Retinal pigment epithelial cell (primary cell): Measurements from ENCODE around the gene ETV1.
A peak's percentile ranks its signal among the peaks of the same experiment; 100 is the strongest.

ENCODE experiments used
- DNase-seq: peaks from one replicate; pipeline ENCODE4 v3.0.0-alpha.2; 2010; ENCODE audit warnings: low read depth
- H3K4me3 ChIP-seq: 2 replicates; pipeline ENCODE4 v1.5.1; 2011; ENCODE audit warnings: mild to moderate bottlenecking, low read length, control low read depth, moderate library complexity
- TF ChIP-seq, protein P1 (sequence below): conservative IDR thresholded peaks from 2 replicates; pipeline ENCODE4 v1.5.1; 2011; ENCODE audit warnings: low read depth, low read length, control low read depth, inconsistent platforms

The ETV1 gene

DNA sequence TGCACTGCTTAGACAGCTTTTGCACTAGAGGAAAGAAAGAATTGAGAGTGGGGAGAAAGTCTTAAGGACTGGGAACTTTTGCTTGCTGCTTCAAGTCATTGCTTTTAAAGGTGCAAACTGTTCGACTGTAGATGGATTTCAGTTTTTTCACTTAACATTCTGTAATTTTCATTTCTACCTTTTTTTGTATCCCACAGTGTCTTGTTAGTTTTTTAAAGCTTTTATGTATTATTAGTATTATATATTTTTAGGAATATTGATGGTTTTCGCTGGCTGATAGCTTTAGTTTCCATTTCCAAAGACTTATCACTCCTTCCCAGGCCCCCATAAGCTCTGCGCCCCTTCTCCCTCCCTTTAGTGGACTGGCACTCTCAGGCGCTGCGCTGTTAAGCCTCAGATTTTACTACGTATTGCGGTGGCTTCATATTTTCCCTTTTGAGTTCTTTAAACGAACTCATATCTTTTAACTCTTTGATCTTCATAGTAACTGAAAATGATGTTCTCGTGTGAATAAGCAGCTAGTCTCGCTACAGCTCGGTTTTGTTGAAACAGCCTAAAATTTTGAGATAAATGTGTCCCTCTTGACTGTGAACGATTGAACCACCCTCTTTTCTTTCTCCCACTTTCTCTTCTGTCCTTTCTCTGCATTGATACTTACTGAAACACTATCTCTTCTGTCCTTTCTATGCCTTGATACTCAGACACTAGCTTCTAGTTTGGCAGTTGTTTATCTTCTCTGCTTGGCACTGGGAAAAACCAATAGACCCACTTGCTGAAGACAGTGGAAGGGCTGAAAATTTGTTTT lies 2.5 kb upstream of the ETV1 start:
- TF ChIP-seq, protein P1, sequence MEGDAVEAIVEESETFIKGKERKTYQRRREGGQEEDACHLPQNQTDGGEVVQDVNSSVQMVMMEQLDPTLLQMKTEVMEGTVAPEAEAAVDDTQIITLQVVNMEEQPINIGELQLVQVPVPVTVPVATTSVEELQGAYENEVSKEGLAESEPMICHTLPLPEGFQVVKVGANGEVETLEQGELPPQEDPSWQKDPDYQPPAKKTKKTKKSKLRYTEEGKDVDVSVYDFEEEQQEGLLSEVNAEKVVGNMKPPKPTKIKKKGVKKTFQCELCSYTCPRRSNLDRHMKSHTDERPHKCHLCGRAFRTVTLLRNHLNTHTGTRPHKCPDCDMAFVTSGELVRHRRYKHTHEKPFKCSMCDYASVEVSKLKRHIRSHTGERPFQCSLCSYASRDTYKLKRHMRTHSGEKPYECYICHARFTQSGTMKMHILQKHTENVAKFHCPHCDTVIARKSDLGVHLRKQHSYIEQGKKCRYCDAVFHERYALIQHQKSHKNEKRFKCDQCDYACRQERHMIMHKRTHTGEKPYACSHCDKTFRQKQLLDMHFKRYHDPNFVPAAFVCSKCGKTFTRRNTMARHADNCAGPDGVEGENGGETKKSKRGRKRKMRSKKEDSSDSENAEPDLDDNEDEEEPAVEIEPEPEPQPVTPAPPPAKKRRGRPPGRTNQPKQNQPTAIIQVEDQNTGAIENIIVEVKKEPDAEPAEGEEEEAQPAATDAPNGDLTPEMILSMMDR, result no peak
- peak overlapping the region; percentile 90 for H3K4me3 ChIP-seq
- DNase-seq, result no peak

DNA sequence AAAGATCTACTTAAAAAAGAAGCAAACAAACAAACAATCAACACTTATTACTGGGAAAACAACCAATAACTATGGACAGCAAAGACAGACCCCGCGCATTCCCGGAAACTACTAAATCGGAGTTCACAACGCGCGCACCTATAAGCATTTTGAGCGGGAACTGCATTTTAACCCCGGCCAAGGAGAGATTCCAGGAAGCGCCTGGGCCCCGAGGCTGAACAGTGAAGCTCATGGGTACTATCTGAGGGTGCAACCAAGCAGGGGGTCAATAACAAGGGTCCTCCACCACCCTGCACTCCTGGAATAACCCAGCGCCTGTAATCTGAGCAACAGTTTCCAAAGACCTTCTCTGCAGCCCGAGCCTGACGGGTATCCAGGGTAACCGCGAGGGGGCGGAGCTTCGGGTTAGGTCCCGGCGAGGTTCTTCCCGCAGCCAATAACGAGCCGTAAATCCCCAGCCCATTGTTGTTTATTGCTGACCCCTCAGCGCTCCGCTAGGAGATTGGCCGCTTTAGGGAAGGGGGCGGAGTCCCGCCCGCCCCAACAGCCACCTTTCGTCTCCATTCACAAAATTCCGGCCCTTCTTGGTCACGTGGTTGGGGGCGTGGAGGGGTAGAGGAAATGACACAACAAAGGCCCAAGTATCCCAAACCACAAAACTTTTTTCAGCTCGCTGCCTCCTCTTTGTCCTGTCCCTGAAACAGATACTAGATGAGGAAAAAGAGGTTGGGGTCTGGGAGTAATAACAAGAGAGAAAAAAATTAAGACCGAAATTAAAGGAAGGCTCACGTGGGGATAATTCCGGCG lies 1.7 kb upstream of the ETV1 start:
- peak; percentile 93 for DNase-seq
- H3K4me3 ChIP-seq, result peak overlapping the region; percentile 90
- TF ChIP-seq, protein P1, result no peak

DNA sequence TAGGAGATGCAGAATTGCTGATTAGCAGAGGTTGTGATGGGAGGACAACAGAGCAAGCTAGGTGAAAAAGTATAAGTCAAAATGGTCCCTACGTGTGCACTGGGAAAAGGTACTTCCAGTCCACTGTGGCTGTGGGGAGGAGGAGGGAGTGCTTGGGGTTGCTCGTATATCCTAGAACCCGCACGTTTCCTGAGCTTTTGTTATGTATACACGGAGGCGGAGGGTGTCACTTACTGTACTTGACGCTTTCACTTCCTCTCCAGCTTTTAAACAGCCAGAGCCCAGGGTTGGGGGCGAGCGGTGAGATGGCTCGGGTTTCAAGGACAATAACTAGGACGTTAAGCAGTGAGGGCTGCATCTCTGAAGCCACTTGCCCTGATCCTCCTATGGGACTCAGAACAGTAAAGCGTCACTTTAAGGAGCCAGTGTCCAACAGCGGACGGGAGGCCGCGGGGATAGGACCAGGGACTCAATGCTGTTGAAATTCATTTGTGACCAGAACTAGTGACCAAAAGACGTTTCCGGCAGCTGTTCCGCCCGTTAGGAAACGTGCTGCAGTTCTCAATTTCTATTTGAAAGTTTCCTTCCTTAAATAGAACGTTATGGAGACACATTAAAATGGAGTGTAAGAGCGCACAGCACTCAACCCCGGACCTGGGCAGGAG lies 985 bp upstream of the ETV1 start:
- peak overlapping the region; percentile 90 for H3K4me3 ChIP-seq
- no peak for DNase-seq
- TF ChIP-seq, protein P1, result no peak

DNA sequence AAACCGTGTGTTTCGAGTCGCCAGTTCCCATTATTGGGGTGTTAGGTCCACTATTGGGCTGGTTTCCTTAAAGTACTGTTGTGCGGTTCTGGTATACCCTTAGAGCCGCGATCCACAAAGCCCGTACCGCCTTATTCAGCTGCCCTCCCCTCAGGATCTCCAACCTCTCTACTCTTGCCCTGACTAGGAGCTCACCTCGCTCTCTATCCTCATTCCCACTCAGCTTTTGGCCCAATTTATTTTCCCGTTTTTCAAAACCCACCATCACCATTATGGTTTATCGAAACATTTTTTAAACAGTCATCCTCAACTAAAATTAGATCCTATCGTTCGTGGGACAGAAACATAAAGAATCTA lies 461 bp upstream of the ETV1 start:
- H3K4me3 ChIP-seq, result peak overlapping the region; percentile 90
- TF ChIP-seq, protein P1, result no peak
- no peak for DNase-seq

DNA sequence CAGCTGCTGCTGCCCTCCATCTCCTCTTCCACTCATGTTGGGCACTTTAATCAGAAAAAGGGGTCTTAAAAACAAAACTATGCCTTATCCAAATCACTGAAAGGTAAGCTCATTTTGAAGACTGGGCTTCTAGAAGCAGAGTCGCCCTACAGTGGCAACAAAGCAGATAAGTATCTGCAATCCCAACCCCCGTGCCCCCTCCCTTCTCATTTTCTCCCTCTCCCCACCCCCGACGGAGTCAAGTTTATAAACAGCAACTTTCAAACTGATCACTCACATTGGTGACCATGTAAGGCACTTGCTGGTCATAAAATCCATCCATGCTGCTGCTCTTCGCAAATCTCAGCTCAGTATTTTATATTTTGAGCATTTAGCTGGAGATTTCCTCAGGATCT lies 738 bp downstream of the ETV1 start:
- DNase-seq, result no peak
- TF ChIP-seq, protein P1, result no peak
- peak overlapping the region; percentile 90 for H3K4me3 ChIP-seq

DNA sequence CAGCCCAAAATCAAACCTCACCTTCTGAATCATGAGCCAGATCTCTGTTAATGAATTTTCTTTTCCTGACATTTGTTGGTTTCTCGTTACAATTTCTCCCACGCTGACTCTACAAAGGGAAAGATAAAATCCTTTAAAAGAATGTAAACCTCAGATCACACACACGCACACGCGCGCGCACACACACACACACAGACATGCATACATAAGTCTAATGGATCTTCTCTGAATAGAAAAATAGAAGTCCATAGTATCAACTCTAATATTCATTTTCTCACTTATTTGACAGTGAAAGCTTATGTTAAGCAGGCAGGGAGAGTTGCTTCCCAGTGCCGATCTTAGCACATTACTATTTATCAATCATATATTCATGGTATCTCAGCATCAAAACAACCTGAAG lies 1.4 kb downstream of the ETV1 start:
- no peak for DNase-seq
- peak overlapping the region; percentile 90 for H3K4me3 ChIP-seq
- TF ChIP-seq, protein P1, result no peak
